H9 (cell line): ENCODE measurements around the gene GNB1L. TPM values are rescaled to one million over a fixed set of nuclear protein-coding genes. Genes with fewer than 3 reads are reported as not detected.
A peak's percentile ranks its signal among the peaks of the same experiment; 100 is the strongest.

Experiments
- DNase-seq: peaks from one replicate; pipeline ENCODE4 v3.0.0-alpha.2; 2017
- H2AFZ ChIP-seq: one replicate; pipeline ENCODE4 v1.6.1; 2013; ENCODE audit warnings: mild to moderate bottlenecking, low read length, control low read depth, moderate library complexity
- H2AK5ac ChIP-seq: 2 replicates; pipeline ENCODE4 v1.6.1; 2013; ENCODE audit warnings: low read length, control low read depth, mixed read lengths; ENCODE audit not compliant: insufficient read length
- H2BK120ac ChIP-seq: one replicate; pipeline ENCODE4 v1.6.1; 2013; ENCODE audit warnings: low read depth, mild to moderate bottlenecking, low read length, control low read depth, inconsistent platforms; ENCODE audit not compliant: poor library complexity, severe bottlenecking
- H2BK12ac ChIP-seq: 2 replicates; pipeline ENCODE4 v1.6.1; 2013; ENCODE audit warnings: low read length, control low read depth, mixed read lengths, low read depth; ENCODE audit not compliant: insufficient read length
- H2BK15ac ChIP-seq: 2 replicates; pipeline ENCODE4 v1.6.1; 2013; ENCODE audit warnings: low read depth, low read length, control low read depth
- H2BK20ac ChIP-seq: one replicate; pipeline ENCODE4 v1.6.1; 2013; ENCODE audit warnings: low read depth, mild to moderate bottlenecking, low read length, control low read depth, inconsistent platforms; ENCODE audit not compliant: poor library complexity, severe bottlenecking
- H2BK5ac ChIP-seq: 2 replicates; pipeline ENCODE4 v1.6.1; 2013; ENCODE audit warnings: low read length, control low read depth, mixed read lengths; ENCODE audit not compliant: insufficient read length
- H3K14ac ChIP-seq: 2 replicates; pipeline ENCODE4 v1.6.1; 2013; ENCODE audit warnings: low read length, control low read depth; ENCODE audit not compliant: insufficient read depth
- H3K18ac ChIP-seq: 2 replicates; pipeline ENCODE4 v1.6.1; 2013; ENCODE audit warnings: low read depth, mild to moderate bottlenecking, mixed read lengths, low read length, control low read depth; ENCODE audit not compliant: insufficient read length
- H3K23ac ChIP-seq: 2 replicates; pipeline ENCODE4 v1.6.1; 2013; ENCODE audit warnings: low read length, control low read depth, mixed read lengths, low read depth; ENCODE audit not compliant: insufficient read length
- H3K23me2 ChIP-seq: 2 replicates; pipeline ENCODE4 v1.6.1; 2013; ENCODE audit warnings: low read depth, mild to moderate bottlenecking, mixed read lengths, low read length, control low read depth; ENCODE audit not compliant: insufficient read length, poor library complexity, severe bottlenecking
- H3K27ac ChIP-seq: 2 replicates; pipeline ENCODE4 v1.5.1; 2013; ENCODE audit warnings: low read length, control low read depth, mixed read lengths, low read depth; ENCODE audit not compliant: insufficient read length
- H3K27me3 ChIP-seq: 2 replicates; pipeline ENCODE4 v1.6.1; 2013; ENCODE audit warnings: low read length, control low read depth, inconsistent platforms; ENCODE audit not compliant: insufficient read depth
- H3K4ac ChIP-seq: 2 replicates; pipeline ENCODE4 v1.6.1; 2013; ENCODE audit warnings: low read depth, mild to moderate bottlenecking, control low read depth, inconsistent platforms, low read length, moderate library complexity
- H3K4me1 ChIP-seq: 2 replicates; pipeline ENCODE4 v1.6.1; 2013; ENCODE audit warnings: low read length, control low read depth, inconsistent platforms; ENCODE audit not compliant: insufficient read depth
- H3K4me2 ChIP-seq: 2 replicates; pipeline ENCODE4 v1.6.1; 2013; ENCODE audit warnings: low read length, control low read depth, mixed read lengths; ENCODE audit not compliant: insufficient read length, insufficient read depth
- H3K56ac ChIP-seq: 2 replicates; pipeline ENCODE4 v1.6.1; 2013; ENCODE audit warnings: low read depth, mild to moderate bottlenecking, mixed read lengths, low read length, control low read depth; ENCODE audit not compliant: insufficient read length
- H3K79me1 ChIP-seq: 2 replicates; pipeline ENCODE4 v1.6.1; 2013; ENCODE audit warnings: low read depth, mild to moderate bottlenecking, moderate library complexity, low read length, control low read depth, inconsistent platforms; ENCODE audit not compliant: insufficient read depth, poor library complexity, severe bottlenecking
- H3K79me2 ChIP-seq: 2 replicates; pipeline ENCODE4 v1.6.1; 2013; ENCODE audit warnings: low read length, control low read depth, inconsistent platforms; ENCODE audit not compliant: insufficient read depth
- H3K9ac ChIP-seq: 2 replicates; pipeline ENCODE4 v1.6.1; 2013; ENCODE audit warnings: low read length, control low read depth, mixed read lengths; ENCODE audit not compliant: insufficient read length; ENCODE audit errors: extremely low read depth
- H3K9me3 ChIP-seq: one replicate; pipeline ENCODE4 v1.6.1; 2013; ENCODE audit warnings: low read depth, low read length, inconsistent platforms; ENCODE audit not compliant: control insufficient read depth
- H3T11ph ChIP-seq: one replicate; pipeline ENCODE4 v1.6.1; 2013; ENCODE audit warnings: mild to moderate bottlenecking, low read length, control low read depth, inconsistent platforms
- H4K20me1 ChIP-seq: one replicate; pipeline ENCODE4 v1.6.1; 2013; ENCODE audit not compliant: control insufficient read depth, insufficient read length, insufficient read depth
- H4K5ac ChIP-seq: 2 replicates; pipeline ENCODE4 v1.6.1; 2013; ENCODE audit warnings: low read depth, mild to moderate bottlenecking, mixed read lengths, low read length, control low read depth; ENCODE audit not compliant: insufficient read length
- H4K8ac ChIP-seq: replicated peaks from 2 replicates; pipeline ENCODE4 v1.6.1; 2013; ENCODE audit warnings: low read length, control low read depth, mixed read lengths, low read depth; ENCODE audit not compliant: insufficient read length
- H4K91ac ChIP-seq: 2 replicates; pipeline ENCODE4 v1.6.1; 2013; ENCODE audit warnings: low read depth, mild to moderate bottlenecking, moderate library complexity, mixed read lengths, low read length, control low read depth; ENCODE audit not compliant: insufficient read length
- H3K27ac Mint-ChIP-seq, 3 experiments: 2 replicates in 2 of 3; 3 replicates in 1 of 3; pipeline ENCODE4 v1.8.0; 2020 to 2021; ENCODE audit warnings: mixed read lengths in 3 of 3, mild to moderate bottlenecking in 1 of 3, moderate library complexity in 1 of 3
- H3K27me3 Mint-ChIP-seq: 2 replicates; pipeline ENCODE4 v1.8.0; 2021; ENCODE audit warnings: low read depth, mild to moderate bottlenecking, moderate library complexity, mixed read lengths
- H3K36me3 Mint-ChIP-seq, 3 experiments: 2 replicates in 2 of 3; 3 replicates in 1 of 3; pipeline ENCODE4 v1.8.0; 2020 to 2021; ENCODE audit warnings: low read depth in 3 of 3, mixed read lengths in 3 of 3; ENCODE audit not compliant: insufficient read depth in 1 of 3
- H3K4me1 Mint-ChIP-seq, 2 experiments: 2 replicates each; pipeline ENCODE4 v1.8.0; 2020; ENCODE audit warnings: mixed read lengths in 2 of 2
- H3K4me3 Mint-ChIP-seq, 2 experiments: 2 replicates in 1 of 2; 3 replicates in 1 of 2; pipeline ENCODE4 v1.8.0; 2020 to 2021; ENCODE audit warnings: mild to moderate bottlenecking in 2 of 2, mixed read lengths in 2 of 2, moderate library complexity in 1 of 2
- H3K9me3 Mint-ChIP-seq, 2 experiments: 2 replicates in 1 of 2; 3 replicates in 1 of 2; pipeline ENCODE4 v1.8.0; 2020; ENCODE audit warnings: mild to moderate bottlenecking in 2 of 2, mixed read lengths in 2 of 2, moderate library complexity in 1 of 2
- WGBS: extraction: QIAGEN DNeasy Blood & Tissue Kit; methylation state at CpG from one replicate; pipeline ENCODE4 v1.1.7; 2013; ENCODE audit warnings: missing lambda C conversion rate, low lambda C conversion rate, mixed read lengths; ENCODE audit not compliant: insufficient read length; ENCODE audit errors: extremely low coverage; 5-methylcytosine and 5-hydroxymethylcytosine counted together
- total RNA-seq: library from RNA; stranded (reverse); gene quantifications from 2 replicates; pipeline ENCODE4 v1.2.1, GENCODE V29; 2021
- TF ChIP-seq, protein P1 (sequence below): fragments of 200-600 bp; sonication (generic); conservative IDR thresholded peaks from 3 replicates; pipeline ENCODE4 v1.8.0; 2021; ENCODE audit warnings: antibody characterized with exemption, mild to moderate bottlenecking

Gene GNB1L
- total RNA-seq, 1 experiment from 2014 or later: 22.4 TPM

- Mint-ChIP-seq H3K27ac (peak overlapping the region in 1 of 3 experiments; percentile 86; a peak in 2 of 7 replicates), H3K27me3 (no peaks in the 10 kb centered on the region; the same call in 1 of the 2 replicates), H3K4me3 (peak overlapping the region in 1 of 2 experiments; percentile 90; a peak in 3 of 5 replicates), H3K4me1 (peaks cover 31 to 35% of the 10 kb centered on the region in 2 experiments), H3K36me3 (peaks cover 39 to 58% (median 49%) of the 10 kb centered on the region in 3 experiments; a peak in 6 of 7 replicates), H3K9me3 (no peaks in the 10 kb centered on the region; a peak in 1 of 5 replicates)
- Histone ChIP-seq H4K20me1 (no peaks in the 10 kb centered on the region), H3K9ac (no peak overlapping the region), H3K18ac (no peak overlapping the region), H2BK20ac (no peak overlapping the region), H3K23me2 (peaks cover 17% of the 10 kb centered on the region), H4K91ac (no peak overlapping the region), H3T11ph (no peak overlapping the region), H3K27ac (no peak overlapping the region), H2BK120ac (no peak overlapping the region), H3K56ac (no peak overlapping the region), H3K23ac (no peak overlapping the region), H2AFZ (no peak overlapping the region), H2BK12ac (no peak overlapping the region), H4K8ac (no peak overlapping the region), H3K9me3 (no peaks in the 10 kb centered on the region), H3K27me3 (no peaks in the 10 kb centered on the region), H3K4me2 (no peak overlapping the region), H3K14ac (no peak overlapping the region), H2BK5ac (no peak overlapping the region), H4K5ac (no peak overlapping the region), H3K4ac (no peak overlapping the region), H3K79me1 (peaks cover 10% of the 10 kb centered on the region), H2BK15ac (no peak overlapping the region), H2AK5ac (no peak overlapping the region), H3K4me1 (no peaks in the 10 kb centered on the region; the same call in 1 of the 2 replicates), H3K79me2 (peaks cover 13% of the 10 kb centered on the region; the same call in 1 of the 2 replicates)
- DNase-seq: no peak
- TF ChIP-seq, protein P1, sequence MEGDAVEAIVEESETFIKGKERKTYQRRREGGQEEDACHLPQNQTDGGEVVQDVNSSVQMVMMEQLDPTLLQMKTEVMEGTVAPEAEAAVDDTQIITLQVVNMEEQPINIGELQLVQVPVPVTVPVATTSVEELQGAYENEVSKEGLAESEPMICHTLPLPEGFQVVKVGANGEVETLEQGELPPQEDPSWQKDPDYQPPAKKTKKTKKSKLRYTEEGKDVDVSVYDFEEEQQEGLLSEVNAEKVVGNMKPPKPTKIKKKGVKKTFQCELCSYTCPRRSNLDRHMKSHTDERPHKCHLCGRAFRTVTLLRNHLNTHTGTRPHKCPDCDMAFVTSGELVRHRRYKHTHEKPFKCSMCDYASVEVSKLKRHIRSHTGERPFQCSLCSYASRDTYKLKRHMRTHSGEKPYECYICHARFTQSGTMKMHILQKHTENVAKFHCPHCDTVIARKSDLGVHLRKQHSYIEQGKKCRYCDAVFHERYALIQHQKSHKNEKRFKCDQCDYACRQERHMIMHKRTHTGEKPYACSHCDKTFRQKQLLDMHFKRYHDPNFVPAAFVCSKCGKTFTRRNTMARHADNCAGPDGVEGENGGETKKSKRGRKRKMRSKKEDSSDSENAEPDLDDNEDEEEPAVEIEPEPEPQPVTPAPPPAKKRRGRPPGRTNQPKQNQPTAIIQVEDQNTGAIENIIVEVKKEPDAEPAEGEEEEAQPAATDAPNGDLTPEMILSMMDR: no peak
- WGBS: no CpG with 5 or more reads among the region's 12 CpGs
Observed at GRCh38 chr22:19852177-19852781, 2.4 kb downstream of the GNB1L start.
